H9 (cell line): ENCODE results near the gene WFS1. TPM values are rescaled to one million over a fixed set of nuclear protein-coding genes. Genes with fewer than 3 reads are reported as not detected.

ENCODE experiments used
- DNase-seq: peaks from one replicate; pipeline ENCODE4 v3.0.0-alpha.2; 2017
- H2AFZ ChIP-seq: one replicate; pipeline ENCODE4 v1.6.1; 2013; ENCODE audit warnings: mild to moderate bottlenecking, low read length, control low read depth, moderate library complexity
- H2AK5ac ChIP-seq: 2 replicates; pipeline ENCODE4 v1.6.1; 2013; ENCODE audit warnings: low read length, control low read depth, mixed read lengths; ENCODE audit not compliant: insufficient read length
- H2BK120ac ChIP-seq: one replicate; pipeline ENCODE4 v1.6.1; 2013; ENCODE audit warnings: low read depth, mild to moderate bottlenecking, low read length, control low read depth, inconsistent platforms; ENCODE audit not compliant: poor library complexity, severe bottlenecking
- H2BK12ac ChIP-seq: 2 replicates; pipeline ENCODE4 v1.6.1; 2013; ENCODE audit warnings: low read length, control low read depth, mixed read lengths, low read depth; ENCODE audit not compliant: insufficient read length
- H2BK15ac ChIP-seq: 2 replicates; pipeline ENCODE4 v1.6.1; 2013; ENCODE audit warnings: low read depth, low read length, control low read depth
- H2BK20ac ChIP-seq: one replicate; pipeline ENCODE4 v1.6.1; 2013; ENCODE audit warnings: low read depth, mild to moderate bottlenecking, low read length, control low read depth, inconsistent platforms; ENCODE audit not compliant: poor library complexity, severe bottlenecking
- H2BK5ac ChIP-seq: 2 replicates; pipeline ENCODE4 v1.6.1; 2013; ENCODE audit warnings: low read length, control low read depth, mixed read lengths; ENCODE audit not compliant: insufficient read length
- H3K14ac ChIP-seq: 2 replicates; pipeline ENCODE4 v1.6.1; 2013; ENCODE audit warnings: low read length, control low read depth; ENCODE audit not compliant: insufficient read depth
- H3K18ac ChIP-seq: 2 replicates; pipeline ENCODE4 v1.6.1; 2013; ENCODE audit warnings: low read depth, mild to moderate bottlenecking, mixed read lengths, low read length, control low read depth; ENCODE audit not compliant: insufficient read length
- H3K23ac ChIP-seq: 2 replicates; pipeline ENCODE4 v1.6.1; 2013; ENCODE audit warnings: low read length, control low read depth, mixed read lengths, low read depth; ENCODE audit not compliant: insufficient read length
- H3K23me2 ChIP-seq: 2 replicates; pipeline ENCODE4 v1.6.1; 2013; ENCODE audit warnings: low read depth, mild to moderate bottlenecking, mixed read lengths, low read length, control low read depth; ENCODE audit not compliant: insufficient read length, poor library complexity, severe bottlenecking
- H3K27ac ChIP-seq: 2 replicates; pipeline ENCODE4 v1.5.1; 2013; ENCODE audit warnings: low read length, control low read depth, mixed read lengths, low read depth; ENCODE audit not compliant: insufficient read length
- H3K27me3 ChIP-seq: 2 replicates; pipeline ENCODE4 v1.6.1; 2013; ENCODE audit warnings: low read length, control low read depth, inconsistent platforms; ENCODE audit not compliant: insufficient read depth
- H3K4ac ChIP-seq: 2 replicates; pipeline ENCODE4 v1.6.1; 2013; ENCODE audit warnings: low read depth, mild to moderate bottlenecking, control low read depth, inconsistent platforms, low read length, moderate library complexity
- H3K4me1 ChIP-seq: 2 replicates; pipeline ENCODE4 v1.6.1; 2013; ENCODE audit warnings: low read length, control low read depth, inconsistent platforms; ENCODE audit not compliant: insufficient read depth
- H3K4me2 ChIP-seq: 2 replicates; pipeline ENCODE4 v1.6.1; 2013; ENCODE audit warnings: low read length, control low read depth, mixed read lengths; ENCODE audit not compliant: insufficient read length, insufficient read depth
- H3K56ac ChIP-seq: 2 replicates; pipeline ENCODE4 v1.6.1; 2013; ENCODE audit warnings: low read depth, mild to moderate bottlenecking, mixed read lengths, low read length, control low read depth; ENCODE audit not compliant: insufficient read length
- H3K79me1 ChIP-seq: 2 replicates; pipeline ENCODE4 v1.6.1; 2013; ENCODE audit warnings: low read depth, mild to moderate bottlenecking, moderate library complexity, low read length, control low read depth, inconsistent platforms; ENCODE audit not compliant: insufficient read depth, poor library complexity, severe bottlenecking
- H3K79me2 ChIP-seq: 2 replicates; pipeline ENCODE4 v1.6.1; 2013; ENCODE audit warnings: low read length, control low read depth, inconsistent platforms; ENCODE audit not compliant: insufficient read depth
- H3K9ac ChIP-seq: 2 replicates; pipeline ENCODE4 v1.6.1; 2013; ENCODE audit warnings: low read length, control low read depth, mixed read lengths; ENCODE audit not compliant: insufficient read length; ENCODE audit errors: extremely low read depth
- H3K9me3 ChIP-seq: one replicate; pipeline ENCODE4 v1.6.1; 2013; ENCODE audit warnings: low read depth, low read length, inconsistent platforms; ENCODE audit not compliant: control insufficient read depth
- H3T11ph ChIP-seq: one replicate; pipeline ENCODE4 v1.6.1; 2013; ENCODE audit warnings: mild to moderate bottlenecking, low read length, control low read depth, inconsistent platforms
- H4K20me1 ChIP-seq: one replicate; pipeline ENCODE4 v1.6.1; 2013; ENCODE audit not compliant: control insufficient read depth, insufficient read length, insufficient read depth
- H4K5ac ChIP-seq: 2 replicates; pipeline ENCODE4 v1.6.1; 2013; ENCODE audit warnings: low read depth, mild to moderate bottlenecking, mixed read lengths, low read length, control low read depth; ENCODE audit not compliant: insufficient read length
- H4K8ac ChIP-seq: replicated peaks from 2 replicates; pipeline ENCODE4 v1.6.1; 2013; ENCODE audit warnings: low read length, control low read depth, mixed read lengths, low read depth; ENCODE audit not compliant: insufficient read length
- H4K91ac ChIP-seq: 2 replicates; pipeline ENCODE4 v1.6.1; 2013; ENCODE audit warnings: low read depth, mild to moderate bottlenecking, moderate library complexity, mixed read lengths, low read length, control low read depth; ENCODE audit not compliant: insufficient read length
- H3K27ac Mint-ChIP-seq, 3 experiments: 2 replicates in 2 of 3; 3 replicates in 1 of 3; pipeline ENCODE4 v1.8.0; 2020 to 2021; ENCODE audit warnings: mixed read lengths in 3 of 3, mild to moderate bottlenecking in 1 of 3, moderate library complexity in 1 of 3
- H3K27me3 Mint-ChIP-seq: 2 replicates; pipeline ENCODE4 v1.8.0; 2021; ENCODE audit warnings: low read depth, mild to moderate bottlenecking, moderate library complexity, mixed read lengths
- H3K36me3 Mint-ChIP-seq, 3 experiments: 2 replicates in 2 of 3; 3 replicates in 1 of 3; pipeline ENCODE4 v1.8.0; 2020 to 2021; ENCODE audit warnings: low read depth in 3 of 3, mixed read lengths in 3 of 3; ENCODE audit not compliant: insufficient read depth in 1 of 3
- H3K4me1 Mint-ChIP-seq, 2 experiments: 2 replicates each; pipeline ENCODE4 v1.8.0; 2020; ENCODE audit warnings: mixed read lengths in 2 of 2
- H3K4me3 Mint-ChIP-seq, 2 experiments: 2 replicates in 1 of 2; 3 replicates in 1 of 2; pipeline ENCODE4 v1.8.0; 2020 to 2021; ENCODE audit warnings: mild to moderate bottlenecking in 2 of 2, mixed read lengths in 2 of 2, moderate library complexity in 1 of 2
- H3K9me3 Mint-ChIP-seq, 2 experiments: 2 replicates in 1 of 2; 3 replicates in 1 of 2; pipeline ENCODE4 v1.8.0; 2020; ENCODE audit warnings: mild to moderate bottlenecking in 2 of 2, mixed read lengths in 2 of 2, moderate library complexity in 1 of 2
- CTCF ChIP-seq: fragments of 200-600 bp; sonication (generic); conservative IDR thresholded peaks from 3 replicates; pipeline ENCODE4 v1.8.0; 2021; ENCODE audit warnings: antibody characterized with exemption, mild to moderate bottlenecking
- WGBS: extraction: QIAGEN DNeasy Blood & Tissue Kit; methylation state at CpG from one replicate; pipeline ENCODE4 v1.1.7; 2013; ENCODE audit warnings: missing lambda C conversion rate, low lambda C conversion rate, mixed read lengths; ENCODE audit not compliant: insufficient read length; ENCODE audit errors: extremely low coverage; 5-methylcytosine and 5-hydroxymethylcytosine counted together
- total RNA-seq: library from RNA; stranded (reverse); gene quantifications from 2 replicates; pipeline ENCODE4 v1.2.1, GENCODE V29; 2021

The WFS1 gene
- total RNA-seq, 1 experiment from 2014 or later = 18.9 TPM

- no peak overlapping the region for H3K56ac ChIP-seq
- no peaks in the 10 kb centered on the region for H4K20me1 ChIP-seq
- no peak overlapping the region for H3T11ph ChIP-seq
- Mint-ChIP-seq H3K4me3 (no peak overlapping the region), H3K27me3 (no peaks in the 10 kb centered on the region; the same call in 1 of the 2 replicates), H3K27ac (no peak overlapping the region; a peak in 1 of 7 replicates), H3K9me3 (no peaks in the 10 kb centered on the region), H3K4me1 (no peaks in the 10 kb centered on the region), H3K36me3 (peaks cover 4 to 31% (median 21%) of the 10 kb centered on the region in 3 experiments)
- no peak overlapping the region for H3K9ac ChIP-seq
- no peak overlapping the region for H3K4ac ChIP-seq
- H3K27me3 ChIP-seq = no peaks in the 10 kb centered on the region
- no peak overlapping the region for H2BK15ac ChIP-seq
- H2AK5ac ChIP-seq = no peak overlapping the region
- H3K79me2 ChIP-seq = no peaks in the 10 kb centered on the region
- no peak overlapping the region for H2BK120ac ChIP-seq
- H3K23ac ChIP-seq = no peak overlapping the region
- H2BK20ac ChIP-seq = no peak overlapping the region
- no peak overlapping the region for H2BK5ac ChIP-seq
- H3K79me1 ChIP-seq = no peaks in the 10 kb centered on the region
- no peaks in the 10 kb centered on the region for H3K9me3 ChIP-seq
- H4K91ac ChIP-seq = no peak overlapping the region
- no peaks in the 10 kb centered on the region for H3K4me1 ChIP-seq
- no CpG with 5 or more reads among the region's 5 CpGs for WGBS
- no peak overlapping the region for H2BK12ac ChIP-seq
- H4K5ac ChIP-seq = no peak overlapping the region
- no peak overlapping the region for H3K14ac ChIP-seq
- H3K23me2 ChIP-seq = no peaks in the 10 kb centered on the region
- H3K4me2 ChIP-seq = no peak overlapping the region
- no peak for TF ChIP-seq CTCF
- DNase-seq = no peak
- no peak overlapping the region for H2AFZ ChIP-seq
- no peak overlapping the region for H3K18ac ChIP-seq
- H4K8ac ChIP-seq = no peak overlapping the region
- no peak overlapping the region for H3K27ac ChIP-seq
Measured at GRCh38 chr4:6288342-6288741, 18.7 kb downstream of the WFS1 start.
